GM10248 (cell line): Measurements from ENCODE around the gene NNAT.

Experiments used
- CTCF ChIA-PET: fragments of 300-600 bp; sonication (Branson Sonifier 250); formaldehyde crosslinking; extraction: SDS; loops from one replicate; lab custom pipeline; 2021; ENCODE audit warnings: antibody characterized with exemption; lab: Yijun Ruan, JAX
- POLR2A ChIA-PET: fragments of 350-650 bp; sonication (Branson Sonifier 250); formaldehyde crosslinking; extraction: SDS; loops from one replicate; lab custom pipeline; 2020; ENCODE audit warnings: antibody characterized with exemption; lab: Yijun Ruan, JAX
- DNase-seq: peaks from one replicate; pipeline ENCODE4 v3.0.0; 2012; ENCODE audit errors: extremely low spot score
- CTCF ChIP-seq: IDR thresholded peaks from 2 replicates; pipeline ENCODE4 v1.5.1; 2012; ENCODE audit warnings: mild to moderate bottlenecking, low read depth; ENCODE audit errors: extremely low read depth, missing control alignments, control extremely low read depth

NNAT gene

GRCh38 chr20:37490663-37491350 lies 30.2 kb upstream of the NNAT start:
- DNase-seq = no peak
- POLR2A ChIA-PET = no interaction called here
- CTCF ChIA-PET = interaction anchor here (0.8 kb wide), 1 partner anchor 25 kb away, joined by 3 read pairs; no protein-coding TSS in a partner anchor
- TF ChIP-seq CTCF = no peak

- TF ChIP-seq CTCF = no peak
- no peak for DNase-seq
- POLR2A ChIA-PET = no interaction called here
- CTCF ChIA-PET = interaction anchor here (0.7 to 1.6 kb wide), 5 partner anchors 9 to 297 kb away, joined by 3 to 5 read pairs (median 3); no protein-coding TSS in a partner anchor
These were observed 28.9 kb upstream of the NNAT start for GRCh38 chr20:37492096-37492625.

GRCh38 chr20:37492945-37493344 lies 28.1 kb upstream of the NNAT start:
- POLR2A ChIA-PET = no interaction called here
- no peak for DNase-seq
- CTCF ChIA-PET = interaction anchor here (0.9 to 1.6 kb wide), 4 partner anchors 9 to 298 kb away, joined by 3 to 5 read pairs (median 4); no protein-coding TSS in a partner anchor
- no peak for TF ChIP-seq CTCF

GRCh38 chr20:37494301-37494700 lies 26.7 kb upstream of the NNAT start:
- CTCF ChIA-PET = no interaction called here
- POLR2A ChIA-PET = interaction anchor here (0.6 kb wide), 1 partner anchor 781 kb away, joined by 3 read pairs; no protein-coding TSS in a partner anchor

DNA sequence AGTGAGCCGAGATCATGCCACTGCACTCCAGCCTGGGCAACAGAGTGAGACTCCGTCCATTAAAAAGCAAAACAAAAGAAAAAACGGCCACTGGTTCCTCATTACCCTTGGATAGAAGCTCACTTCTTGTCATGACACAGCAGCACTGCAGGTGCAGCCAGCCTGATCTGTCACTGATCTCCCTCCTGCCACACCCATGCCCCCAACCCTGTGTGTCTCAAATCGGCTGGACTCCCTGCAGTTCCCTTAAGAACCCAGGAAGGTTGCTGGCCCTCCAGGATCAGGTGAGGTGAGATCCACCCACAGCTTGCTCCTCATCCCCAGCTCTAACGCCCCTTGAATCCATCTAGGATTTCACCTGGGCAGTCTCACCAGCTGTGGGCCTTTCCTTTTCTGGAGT lies 26.3 kb upstream of the NNAT start:
- no peak for DNase-seq
- no peak for TF ChIP-seq CTCF
- POLR2A ChIA-PET = interaction anchor here (0.6 kb wide), 2 partner anchors 313 to 781 kb away, joined by 3 to 4 read pairs; no protein-coding TSS in a partner anchor
- CTCF ChIA-PET = interaction anchor here (1.5 kb wide), 1 partner anchor 12 kb away, joined by 6 read pairs; no protein-coding TSS in a partner anchor

More at GRCh38 chr20:37494301-37494700, 26.7 kb upstream of the NNAT start:
- no peak for TF ChIP-seq CTCF
- DNase-seq = no peak

- CTCF ChIA-PET = interaction anchor here (1.6 kb wide), 1 partner anchor 230 kb away, joined by 3 read pairs; no protein-coding TSS in a partner anchor
- no peak for DNase-seq
- no peak for TF ChIP-seq CTCF
- POLR2A ChIA-PET = no interaction called here
These were observed 22.9 kb upstream of the NNAT start for GRCh38 chr20:37498066-37498665.
